ENCODE data around the gene FAH.

The FAH gene

DNA sequence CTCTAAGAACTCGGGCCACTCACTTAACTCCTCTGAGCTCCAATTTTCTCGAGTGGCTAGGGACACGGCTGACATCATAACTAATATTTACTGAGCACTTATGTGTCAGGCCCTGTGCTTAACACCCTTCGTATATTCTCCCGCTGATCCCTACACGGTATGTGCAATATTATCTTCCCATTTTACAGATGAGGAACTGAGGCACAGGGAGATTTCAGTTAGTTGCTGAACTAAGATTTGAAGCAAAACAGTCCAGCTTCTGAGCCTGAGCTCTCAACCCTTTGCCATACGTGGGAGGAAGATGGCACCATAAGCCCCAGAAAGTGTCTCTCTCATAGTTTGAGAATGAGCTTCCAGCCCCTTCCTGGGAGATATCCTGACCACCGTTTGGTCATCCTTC lies 19.6 kb downstream of the FAH start:
- no peak for DNase-seq (ENCODE audit: low read depth in 2 of 3, low spot score in 1 of 3)

GRCh38 chr15:80173022-80173759 lies 20.4 kb downstream of the FAH start:
- peak; percentile 50 to 75 (median 56) for DNase-seq (ENCODE audit: low read depth in 2 of 3, low spot score in 1 of 3)

- no peak for DNase-seq (ENCODE audit: low read depth in 2 of 3, low spot score in 1 of 3)
Observed at GRCh38 chr15:80174017-80174746, 21.4 kb downstream of the FAH start.

GRCh38 chr15:80175436-80175835 lies 22.6 kb downstream of the FAH start:
- no peak for DNase-seq (ENCODE audit: low read depth in 2 of 3, low spot score in 1 of 3)

DNA sequence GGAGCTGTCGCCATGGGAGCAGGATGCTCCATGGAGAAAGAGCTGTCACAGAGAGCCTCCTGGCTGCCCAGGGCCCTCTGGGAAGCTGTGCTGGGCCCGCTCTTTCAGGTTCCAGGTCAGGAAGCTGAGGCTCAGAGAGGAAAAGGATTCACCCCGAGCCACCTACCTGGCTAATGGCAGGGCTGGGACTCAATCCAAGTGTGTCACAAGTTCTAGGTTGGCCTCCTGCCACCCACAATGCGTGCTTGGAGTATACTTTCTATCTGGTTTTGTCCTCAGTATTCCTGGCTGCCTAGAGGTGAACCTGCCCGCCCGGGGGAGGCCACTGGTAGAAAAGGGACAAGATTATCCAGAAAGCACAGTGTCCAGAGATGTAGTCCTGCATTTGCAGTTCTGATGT lies 23.6 kb downstream of the FAH start:
- DNase-seq (ENCODE audit: low read depth in 2 of 3, low spot score in 1 of 3): no peak

GRCh38 chr15:80177156-80177555 lies 24.4 kb downstream of the FAH start:
- no peak for DNase-seq (ENCODE audit: low read depth in 2 of 3, low spot score in 1 of 3)

GRCh38 chr15:80179025-80179759 lies 26.4 kb downstream of the FAH start:
- no peak for DNase-seq (ENCODE audit: low read depth in 2 of 3, low spot score in 1 of 3)

DNA sequence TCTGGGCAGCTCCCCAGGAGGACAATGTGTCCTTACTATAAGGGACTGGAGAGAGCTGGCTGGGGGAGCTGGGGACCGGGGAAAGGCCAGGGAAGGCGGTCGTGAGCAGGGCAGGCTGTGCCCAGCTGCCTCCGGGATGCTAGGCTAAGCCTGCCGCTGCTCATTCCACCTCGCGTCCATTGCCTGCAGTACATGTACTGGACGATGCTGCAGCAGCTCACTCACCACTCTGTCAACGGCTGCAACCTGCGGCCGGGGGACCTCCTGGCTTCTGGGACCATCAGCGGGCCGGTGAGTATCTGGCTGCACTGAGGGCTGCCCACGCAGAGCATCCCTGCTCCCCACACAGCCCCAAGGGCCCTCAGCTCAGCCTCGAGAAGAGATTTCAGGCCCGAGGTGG lies 27.1 kb downstream of the FAH start:
- no peak for DNase-seq (ENCODE audit: low read depth in 2 of 3, low spot score in 1 of 3)

DNA sequence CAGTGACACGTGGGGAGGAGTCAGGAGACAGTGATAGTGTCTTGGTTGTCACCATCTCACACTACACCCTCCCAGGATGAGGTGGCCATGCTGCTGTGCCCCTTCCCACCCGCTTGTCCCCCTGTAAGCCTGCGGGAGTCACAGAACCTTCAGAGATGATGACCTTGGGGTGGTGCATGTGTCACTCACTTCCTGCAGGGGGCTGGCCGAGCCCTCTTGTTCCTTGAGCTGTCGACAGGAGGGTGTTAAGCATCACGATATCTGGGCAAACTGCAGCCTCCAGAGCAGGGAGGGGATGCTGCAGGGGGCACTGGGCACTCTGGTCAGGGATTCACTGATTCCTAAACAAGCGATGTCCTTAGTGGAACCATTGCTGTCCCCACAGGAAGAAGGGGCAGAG lies 27.7 kb downstream of the FAH start:
- no peak for DNase-seq (ENCODE audit: low read depth in 2 of 3, low spot score in 1 of 3)

GRCh38 chr15:80180986-80181385 lies 28.2 kb downstream of the FAH start:
- no peak for DNase-seq (ENCODE audit: low read depth in 2 of 3, low spot score in 1 of 3)

- DNase-seq (ENCODE audit: low read depth in 2 of 3, low spot score in 1 of 3): no peak
Observed at GRCh38 chr15:80182611-80183261, 29.9 kb downstream of the FAH start.

GRCh38 chr15:80183306-80183705 lies 30.5 kb downstream of the FAH start:
- DNase-seq (ENCODE audit: low read depth in 2 of 3, low spot score in 1 of 3): no peak

DNA sequence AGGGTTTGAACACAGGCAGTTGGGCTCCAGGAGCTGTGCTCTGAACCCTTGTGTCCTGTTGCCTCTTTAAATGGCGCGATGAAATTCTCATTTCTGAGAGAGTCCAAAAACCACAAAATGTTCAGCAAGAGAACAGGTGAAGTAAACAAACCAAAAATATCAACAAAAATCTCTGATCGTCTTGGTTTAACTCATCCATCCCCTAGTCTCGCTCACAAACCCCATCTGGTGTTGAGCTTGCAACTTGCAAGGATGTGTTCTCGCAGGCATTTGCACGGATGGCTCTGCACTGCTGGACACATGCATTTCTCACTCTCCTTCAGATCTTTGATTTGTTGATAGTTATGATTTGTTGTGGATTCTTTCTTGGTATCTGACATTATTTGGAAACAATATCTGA lies 31.1 kb downstream of the FAH start:
- no peak for DNase-seq (ENCODE audit: low read depth in 2 of 3, low spot score in 1 of 3)

DNA sequence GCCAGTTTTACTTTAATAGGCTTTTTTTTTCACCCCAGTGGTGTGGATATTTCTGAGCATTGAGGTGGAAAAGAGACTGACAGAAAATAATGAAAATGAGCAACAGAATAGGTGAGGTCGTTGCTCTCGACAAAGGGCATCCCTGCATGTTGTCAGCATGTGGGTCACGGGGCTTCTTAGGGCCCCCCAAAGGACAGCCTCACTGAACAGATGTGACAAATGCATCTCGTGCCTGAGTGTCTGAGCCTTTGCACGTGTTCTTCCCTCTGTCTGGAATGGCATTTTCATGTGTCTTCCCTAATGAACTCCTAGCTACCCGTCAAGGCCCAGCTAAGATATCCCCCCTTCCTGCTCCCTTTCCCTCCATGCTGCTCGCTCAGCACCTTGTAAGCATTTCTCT lies 31.8 kb downstream of the FAH start:
- DNase-seq (ENCODE audit: low read depth in 2 of 3, low spot score in 1 of 3): no peak

GRCh38 chr15:80185152-80185551 lies 32.4 kb downstream of the FAH start:
- DNase-seq (ENCODE audit: low read depth in 2 of 3, low spot score in 1 of 3): no peak

DNA sequence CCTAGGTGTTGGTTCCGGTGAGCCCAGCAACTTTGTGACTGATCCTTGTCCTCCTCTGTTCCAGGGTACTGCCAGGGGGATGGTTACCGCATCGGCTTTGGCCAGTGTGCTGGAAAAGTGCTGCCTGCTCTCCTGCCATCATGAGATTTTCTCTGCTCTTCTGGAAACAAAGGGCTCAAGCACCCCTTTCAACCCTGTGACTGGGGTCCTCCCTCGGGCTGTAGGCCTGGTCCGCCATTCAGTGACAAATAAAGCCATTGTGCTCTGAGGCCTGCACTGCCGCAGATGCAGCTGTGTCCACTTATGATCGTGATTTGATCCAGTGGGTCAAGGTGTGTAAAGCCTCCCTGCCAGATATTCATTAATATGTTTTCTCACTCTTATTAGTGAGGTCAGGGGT lies 33.3 kb downstream of the FAH start:
- DNase-seq (ENCODE audit: low read depth in 2 of 3, low spot score in 1 of 3): no peak

DNA sequence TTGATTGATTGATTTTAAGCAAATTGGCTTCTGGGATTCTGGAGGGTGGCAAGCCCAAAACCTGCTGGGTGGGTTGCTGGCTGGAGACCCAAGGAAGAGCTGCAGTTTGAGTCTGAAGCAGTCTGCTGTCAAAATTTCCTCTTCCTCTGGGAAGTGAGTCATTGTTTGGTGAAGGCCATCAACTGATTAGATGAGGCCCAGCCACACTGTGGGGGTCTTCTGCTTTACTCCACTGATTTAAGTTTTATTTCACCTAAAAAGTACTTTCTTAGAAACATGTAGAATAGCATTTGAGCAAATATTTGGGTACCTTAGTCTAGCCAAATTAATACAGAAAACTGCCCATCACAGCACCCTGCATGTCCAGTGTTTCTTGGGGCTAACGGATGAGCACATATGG lies 33.8 kb downstream of the FAH start:
- no peak for DNase-seq (ENCODE audit: low read depth in 2 of 3, low spot score in 1 of 3)

DNA sequence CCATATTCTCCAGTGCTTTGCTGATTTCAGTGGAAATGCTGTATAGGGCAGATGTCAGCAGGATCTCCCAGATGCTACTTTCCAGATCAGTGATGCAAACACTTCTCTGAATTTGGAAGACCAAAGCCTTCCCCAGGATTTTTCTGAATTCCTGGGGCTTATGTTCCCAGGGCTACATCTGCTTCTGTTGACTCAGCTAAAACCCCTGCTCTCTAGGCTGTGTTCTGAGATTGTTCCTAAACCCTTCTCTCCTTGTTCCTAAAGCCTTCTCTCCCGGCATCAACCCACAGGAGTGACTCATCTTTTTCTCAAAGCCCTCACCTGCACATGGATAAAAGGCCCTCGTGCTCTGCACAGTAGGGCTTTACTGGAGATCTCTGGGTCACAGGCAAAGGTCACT lies 35.5 kb downstream of the FAH start:
- DNase-seq (ENCODE audit: low read depth in 2 of 3, low spot score in 1 of 3): no peak

GRCh38 chr15:80191198-80191597 lies 38.4 kb downstream of the FAH start:
- no peak for DNase-seq (ENCODE audit: low read depth in 2 of 3, low spot score in 1 of 3)

DNA sequence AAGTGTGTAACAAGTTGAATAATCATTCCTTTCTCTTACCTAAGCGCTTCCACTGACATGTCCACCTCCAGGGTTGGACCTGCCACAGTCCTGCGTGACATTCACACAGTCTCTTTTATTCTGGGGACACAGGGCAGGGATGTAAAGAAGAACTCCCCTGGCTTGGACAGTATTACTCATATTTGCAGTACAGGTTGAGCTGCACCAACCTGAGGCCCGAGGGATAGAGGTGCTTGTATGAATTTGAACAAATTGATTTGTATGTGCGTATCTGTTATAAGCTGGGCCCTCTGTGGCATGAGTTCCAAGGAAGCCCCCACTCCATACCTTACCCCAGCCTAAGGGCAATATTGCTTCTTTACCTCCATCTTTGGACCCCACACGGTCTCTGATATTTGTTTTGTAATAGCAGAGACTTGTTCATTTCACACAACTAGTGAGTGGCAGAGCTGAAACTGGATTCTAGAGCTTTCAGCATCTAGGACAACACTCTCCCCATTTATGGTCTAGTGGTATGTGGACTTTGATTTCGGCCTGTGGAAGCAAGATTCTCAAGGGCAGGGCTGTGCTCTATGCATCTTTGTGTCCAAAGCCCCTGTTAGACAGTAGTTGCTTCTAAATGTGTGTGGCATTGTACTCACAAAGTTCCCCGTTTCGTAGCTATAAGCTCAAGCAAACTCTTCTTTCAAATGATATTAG lies 39.2 kb downstream of the FAH start:
- no peak for DNase-seq (ENCODE audit: low read depth in 2 of 3, low spot score in 1 of 3)

GRCh38 chr15:80194186-80194585 lies 41.4 kb downstream of the FAH start:
- DNase-seq (ENCODE audit: low read depth in 2 of 3, low spot score in 1 of 3): no peak

Measured in stimulated activated CD4-positive, alpha-beta T cell treated with anti-CD3 and anti-CD28 coated beads, Interleukin-12 subunit alpha, Interleukin-12 subunit beta, amount 100 ng/mL, for 48 hours (primary cell).